Keratinocyte (primary cell): ENCODE measurements around the gene GCA. TPM values are rescaled to one million over a fixed set of nuclear protein-coding genes. Genes with fewer than 3 reads are reported as not detected.

ENCODE experiments used
- DNase-seq: peaks from one replicate; pipeline ENCODE4 v3.0.0-alpha.2; 2011; ENCODE audit warnings: low read depth, missing footprints, low spot score
- FAIRE-seq: peaks from 2 replicates; lab custom pipeline; 2011; peaks lifted over from hg19 to GRCh38; lab: Jason Lieb, UNC
- H2AFZ ChIP-seq: 2 replicates; pipeline ENCODE4 v1.6.0; 2012; ENCODE audit warnings: low read length, control low read depth, inconsistent platforms; ENCODE audit not compliant: control insufficient read depth
- H3K27ac ChIP-seq: 2 replicates; pipeline ENCODE4 v1.5.1; 2011; ENCODE audit warnings: low read length; ENCODE audit not compliant: control insufficient read depth, insufficient read depth
- H3K27me3 ChIP-seq: 3 replicates; pipeline ENCODE4 v1.6.0; 2011; ENCODE audit warnings: low read length; ENCODE audit not compliant: control insufficient read depth, insufficient read depth; ENCODE audit errors: extremely low read depth
- H3K36me3 ChIP-seq, 2 experiments: 2 replicates in 1 of 2; 3 replicates in 1 of 2; pipeline ENCODE4 v1.5.1; 2011; ENCODE audit warnings: low read length in 2 of 2, mild to moderate bottlenecking in 1 of 2; ENCODE audit not compliant: control insufficient read depth in 2 of 2, insufficient read depth in 2 of 2; ENCODE audit errors: extremely low read depth in 1 of 2
- H3K4me1 ChIP-seq: 3 replicates; pipeline ENCODE4 v1.5.1; 2011; ENCODE audit warnings: low read length; ENCODE audit not compliant: control insufficient read depth, insufficient read depth; ENCODE audit errors: extremely low read depth
- H3K4me2 ChIP-seq: 3 replicates; pipeline ENCODE4 v1.6.0; 2011; ENCODE audit warnings: low read depth, low read length; ENCODE audit not compliant: control insufficient read depth, insufficient read depth; ENCODE audit errors: extremely low read depth
- H3K4me3 ChIP-seq, 3 experiments: fragments of 200-600 bp in 1 of 3; sonication (generic) in 1 of 3; 2 replicates in 2 of 3; 3 replicates in 1 of 3; pipeline ENCODE4 v1.5.1; 2011 to 2016; ENCODE audit warnings: low read length in 3 of 3, mild to moderate bottlenecking in 3 of 3, control low read depth in 2 of 3, inconsistent platforms in 1 of 3, low read depth in 1 of 3, mixed read lengths in 1 of 3, mixed run types in 1 of 3, moderate library complexity in 1 of 3; ENCODE audit not compliant: control insufficient read depth in 2 of 3, insufficient read depth in 2 of 3; ENCODE audit errors: extremely low read depth in 1 of 3
- H3K79me2 ChIP-seq: 2 replicates; pipeline ENCODE4 v1.6.0; 2012; ENCODE audit warnings: low read length; ENCODE audit not compliant: control insufficient read depth, insufficient read depth
- H3K9ac ChIP-seq: 3 replicates; pipeline ENCODE4 v1.6.0; 2011; ENCODE audit warnings: low read length; ENCODE audit not compliant: control insufficient read depth, insufficient read depth; ENCODE audit errors: extremely low read depth
- H3K9me1 ChIP-seq: 3 replicates; pipeline ENCODE4 v1.6.0; 2011; ENCODE audit warnings: low read length; ENCODE audit not compliant: control insufficient read depth, insufficient read depth; ENCODE audit errors: extremely low read depth
- H3K9me3 ChIP-seq: 2 replicates; pipeline ENCODE4 v1.5.1; 2012; ENCODE audit warnings: low read depth, low read length; ENCODE audit not compliant: control insufficient read depth
- H4K20me1 ChIP-seq: 3 replicates; pipeline ENCODE4 v1.6.0; 2011; ENCODE audit warnings: low read length; ENCODE audit not compliant: control insufficient read depth, insufficient read depth; ENCODE audit errors: extremely low read depth
- EZH2 ChIP-seq: IDR thresholded peaks from one replicate; pipeline ENCODE4 v1.6.1; 2012; ENCODE audit warnings: inconsistent platforms, mild to moderate bottlenecking, low read length, moderate library complexity
- dilution Hi-C: fragments of 300-500 bp; cut with MboI; formaldehyde crosslinking; loops from one replicate; pipeline ENCODE4 v1.7.0; 2020; ENCODE audit warnings: low sequenced_read_pairs; ENCODE audit not compliant: extremely low pct_ligation_motif_present
- polyA plus RNA-seq, 5 experiments: library from polyadenylated mRNA; depleted of rRNA in 3 of 5; stranded (reverse) in 3 of 5; stranded (forward) in 1 of 5; unstranded in 1 of 5; fragments of >200 nt; gene quantifications; 1 replicate in 1 of 5; 2 replicates in 3 of 5; 3 replicates in 1 of 5; pipeline versions ENCODE4 v1.2.1 to v1.2.3, GENCODE V29; 2011 to 2012; ENCODE audit warnings: missing spikeins in 2 of 5, low read depth in 1 of 5, low replicate concordance in 1 of 5
- TF ChIP-seq, protein P1 (sequence below), 3 experiments: IDR thresholded peaks in 1 of 3; conservative IDR thresholded peaks in 1 of 3; optimal IDR thresholded peaks in 1 of 3; 2 replicates in 2 of 3; 3 replicates in 1 of 3; pipeline versions ENCODE3 to v1.5.1; 2011; ENCODE audit warnings: low read length in 3 of 3, mild to moderate bottlenecking in 3 of 3, moderate library complexity in 2 of 3, control low read depth in 1 of 3, inconsistent platforms in 1 of 3; ENCODE audit not compliant: insufficient read depth in 2 of 3; ENCODE audit errors: extremely low read depth in 1 of 3

GCA gene
- polyA plus RNA-seq, 1 donor (not counting 4 experiments of a cell fraction or from before 2014, with no cell fraction given), result 10.0 TPM

DNA sequence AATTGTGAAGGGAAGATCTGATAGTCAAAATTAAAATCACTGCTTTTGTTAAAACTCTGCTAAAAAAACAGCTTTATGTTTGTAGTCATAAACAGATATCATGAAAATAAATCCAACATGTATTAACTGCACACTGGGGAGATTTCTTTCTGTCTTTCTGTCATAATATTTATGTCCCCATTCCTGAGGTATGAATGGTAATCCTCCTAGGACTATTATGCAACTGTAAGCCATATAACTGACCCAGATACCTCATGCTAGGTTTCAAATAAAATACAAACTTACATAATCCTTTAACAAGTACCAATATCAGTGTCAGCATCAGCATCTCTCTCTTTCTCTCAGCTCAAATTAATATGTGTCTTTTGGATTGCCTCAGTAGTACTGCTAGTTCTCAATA, 43.7 kb upstream of the GCA start:
- Histone ChIP-seq H3K4me3 (no peak overlapping the region), H2AFZ (no peak overlapping the region), H3K9me3 (no peaks in the 10 kb centered on the region), H3K27ac (no peak overlapping the region), H3K9me1 (no peaks in the 10 kb centered on the region), H3K9ac (no peak overlapping the region), H3K79me2 (no peaks in the 10 kb centered on the region), H3K4me2 (no peak overlapping the region), H3K4me1 (no peaks in the 10 kb centered on the region), H3K27me3 (no peaks in the 10 kb centered on the region), H3K36me3 (peaks cover 0 to 4% of the 10 kb centered on the region in 2 experiments), H4K20me1 (no peaks in the 10 kb centered on the region)
- no peak for DNase-seq
- dilution Hi-C loops, result no loop called here
- no peak for FAIRE-seq
- no peak for TF ChIP-seq EZH2
- TF ChIP-seq, protein P1, sequence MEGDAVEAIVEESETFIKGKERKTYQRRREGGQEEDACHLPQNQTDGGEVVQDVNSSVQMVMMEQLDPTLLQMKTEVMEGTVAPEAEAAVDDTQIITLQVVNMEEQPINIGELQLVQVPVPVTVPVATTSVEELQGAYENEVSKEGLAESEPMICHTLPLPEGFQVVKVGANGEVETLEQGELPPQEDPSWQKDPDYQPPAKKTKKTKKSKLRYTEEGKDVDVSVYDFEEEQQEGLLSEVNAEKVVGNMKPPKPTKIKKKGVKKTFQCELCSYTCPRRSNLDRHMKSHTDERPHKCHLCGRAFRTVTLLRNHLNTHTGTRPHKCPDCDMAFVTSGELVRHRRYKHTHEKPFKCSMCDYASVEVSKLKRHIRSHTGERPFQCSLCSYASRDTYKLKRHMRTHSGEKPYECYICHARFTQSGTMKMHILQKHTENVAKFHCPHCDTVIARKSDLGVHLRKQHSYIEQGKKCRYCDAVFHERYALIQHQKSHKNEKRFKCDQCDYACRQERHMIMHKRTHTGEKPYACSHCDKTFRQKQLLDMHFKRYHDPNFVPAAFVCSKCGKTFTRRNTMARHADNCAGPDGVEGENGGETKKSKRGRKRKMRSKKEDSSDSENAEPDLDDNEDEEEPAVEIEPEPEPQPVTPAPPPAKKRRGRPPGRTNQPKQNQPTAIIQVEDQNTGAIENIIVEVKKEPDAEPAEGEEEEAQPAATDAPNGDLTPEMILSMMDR (optimal IDR thresholded peaks at IDR 0.05 in 1 of 3, IDR thresholded peaks at IDR 0.05 in 1 of 3, conservative IDR thresholded peaks at IDR 0.05 in 1 of 3; ENCODE audit: extremely low read depth in 1 of 3, insufficient read depth in 2 of 3, low read length in 3 of 3), result no peak

DNA sequence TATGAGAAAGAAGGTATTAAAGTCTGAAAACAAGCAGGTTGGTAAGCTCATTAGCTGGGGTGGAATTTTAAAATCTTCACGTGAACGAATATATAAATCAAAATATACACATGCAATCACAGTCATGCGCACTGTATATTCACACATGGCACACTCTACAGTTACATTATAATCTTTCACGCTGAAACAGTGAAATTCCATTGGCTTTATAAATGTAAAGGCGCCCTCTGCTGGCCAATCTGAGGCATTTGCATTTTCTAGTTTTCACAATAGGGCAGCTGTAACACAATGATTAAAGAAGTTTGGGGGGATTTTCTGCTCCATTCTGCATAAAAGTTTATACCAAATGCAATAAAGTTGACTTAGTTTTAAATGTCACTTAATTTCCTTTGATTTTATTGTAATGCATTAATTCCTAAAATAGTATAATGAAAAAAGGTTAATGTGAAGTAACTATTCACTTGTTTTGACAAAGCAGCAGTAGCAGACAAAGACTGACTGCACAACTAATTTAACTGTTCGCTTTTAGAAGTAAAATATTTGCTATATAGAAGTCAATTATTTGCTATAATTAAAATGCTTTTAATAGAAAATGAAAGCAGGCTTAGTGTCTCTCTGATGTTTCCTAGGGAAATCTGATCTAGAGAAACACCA, 42.7 kb upstream of the GCA start:
- H3K27ac ChIP-seq, result no peak overlapping the region
- peak overlapping the region; percentile 54 for H2AFZ ChIP-seq
- no peaks in the 10 kb centered on the region for H3K4me1 ChIP-seq
- no peak overlapping the region for H3K9ac ChIP-seq
- H3K79me2 ChIP-seq, result no peaks in the 10 kb centered on the region
- peak overlapping the region; percentile 42 for H3K4me2 ChIP-seq
- DNase-seq, result no peak
- H3K9me1 ChIP-seq, result no peaks in the 10 kb centered on the region
- no peak for TF ChIP-seq EZH2
- TF ChIP-seq, protein P1 (optimal IDR thresholded peaks at IDR 0.05 in 1 of 3, IDR thresholded peaks at IDR 0.05 in 1 of 3, conservative IDR thresholded peaks at IDR 0.05 in 1 of 3; ENCODE audit: extremely low read depth in 1 of 3, insufficient read depth in 2 of 3, low read length in 3 of 3), result peak in 2 of 3 experiments; percentile 61 to 70
- H3K36me3 ChIP-seq, result peaks cover 0 to 4% of the 10 kb centered on the region in 2 experiments
- H4K20me1 ChIP-seq, result no peaks in the 10 kb centered on the region
- FAIRE-seq, result peak; percentile 49
- H3K27me3 ChIP-seq, result no peaks in the 10 kb centered on the region
- no peaks in the 10 kb centered on the region for H3K9me3 ChIP-seq
- dilution Hi-C loops, result no loop called here
- no peak overlapping the region for H3K4me3 ChIP-seq
